Liver (tissue), 3 donors: ENCODE results near the gene GABRB1.

Source experiments
- HNF4A ChIP-seq, 2 donors: conservative IDR thresholded peaks; 2 replicates each; pipeline ENCODE4 v1.6.1; 2016; ENCODE audit warnings: antibody characterized with exemption in 2 of 2, mild to moderate bottlenecking in 2 of 2
- HNF4G ChIP-seq: IDR thresholded peaks from 2 replicates; pipeline ENCODE4 v1.6.1; 2016; ENCODE audit warnings: antibody characterized with exemption
- JUND ChIP-seq, 2 donors: IDR thresholded peaks; 2 replicates each; pipeline ENCODE4 v1.6.1; 2016; ENCODE audit warnings: antibody characterized with exemption in 2 of 2
- NR2F2 ChIP-seq: IDR thresholded peaks from 2 replicates; pipeline ENCODE4 v1.6.1; 2016; ENCODE audit warnings: antibody characterized with exemption
- RAD21 ChIP-seq, 2 donors: IDR thresholded peaks; 2 replicates each; pipeline ENCODE4 v1.6.1; 2016; ENCODE audit warnings: antibody characterized with exemption in 2 of 2, mild to moderate bottlenecking in 2 of 2
- RXRA ChIP-seq, 2 donors: IDR thresholded peaks; 2 replicates each; pipeline ENCODE4 v1.6.1; 2017 to 2018; ENCODE audit warnings: antibody characterized with exemption in 2 of 2, mild to moderate bottlenecking in 1 of 2
- TAF1 ChIP-seq: conservative IDR thresholded peaks from 2 replicates; pipeline ENCODE4 v1.6.1; 2016; ENCODE audit warnings: antibody characterized with exemption, mild to moderate bottlenecking
- YY1 ChIP-seq: IDR thresholded peaks from 2 replicates; pipeline ENCODE4 v1.6.1; 2016; ENCODE audit warnings: antibody characterized with exemption, mild to moderate bottlenecking
- TF ChIP-seq, protein P1 (sequence below): fragments of 150-350 bp; IDR thresholded peaks from 2 replicates; pipeline ENCODE4 v1.5.1; 2017; ENCODE audit warnings: improper control_type of control experiment, low read depth, low read length; ENCODE audit not compliant: missing input control
- TF ChIP-seq, protein P2 (sequence below): IDR thresholded peaks from 2 replicates; pipeline ENCODE4 v1.6.1; 2016; ENCODE audit warnings: antibody characterized with exemption, mild to moderate bottlenecking
- TF ChIP-seq, protein P3 (sequence below): IDR thresholded peaks from 2 replicates; pipeline ENCODE4 v1.6.1; 2016; ENCODE audit warnings: antibody characterized with exemption
- donor health status: healthy.
- donor health status: healthy.

DNA sequence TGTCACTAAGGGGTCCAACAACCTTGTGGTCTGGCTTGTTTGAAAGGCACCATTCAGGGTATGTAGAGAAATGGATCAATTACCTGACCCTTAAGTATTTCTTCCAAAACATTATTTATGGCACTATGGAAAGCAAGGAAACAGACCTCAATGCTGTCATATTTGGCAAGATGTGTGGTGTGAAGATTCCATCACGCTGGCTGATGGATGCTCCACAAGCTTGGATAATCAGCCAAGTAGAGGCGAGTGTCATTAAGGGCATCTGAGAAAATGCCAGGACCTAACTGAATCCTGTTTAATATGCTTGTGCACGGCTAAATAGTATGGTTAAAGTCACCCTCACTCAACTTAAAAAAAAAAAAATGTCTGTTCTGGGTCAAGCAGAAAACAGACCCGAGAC lies 311.4 kb downstream of the GABRB1 start:
- no peak for TF ChIP-seq YY1
- TF ChIP-seq, protein P1, sequence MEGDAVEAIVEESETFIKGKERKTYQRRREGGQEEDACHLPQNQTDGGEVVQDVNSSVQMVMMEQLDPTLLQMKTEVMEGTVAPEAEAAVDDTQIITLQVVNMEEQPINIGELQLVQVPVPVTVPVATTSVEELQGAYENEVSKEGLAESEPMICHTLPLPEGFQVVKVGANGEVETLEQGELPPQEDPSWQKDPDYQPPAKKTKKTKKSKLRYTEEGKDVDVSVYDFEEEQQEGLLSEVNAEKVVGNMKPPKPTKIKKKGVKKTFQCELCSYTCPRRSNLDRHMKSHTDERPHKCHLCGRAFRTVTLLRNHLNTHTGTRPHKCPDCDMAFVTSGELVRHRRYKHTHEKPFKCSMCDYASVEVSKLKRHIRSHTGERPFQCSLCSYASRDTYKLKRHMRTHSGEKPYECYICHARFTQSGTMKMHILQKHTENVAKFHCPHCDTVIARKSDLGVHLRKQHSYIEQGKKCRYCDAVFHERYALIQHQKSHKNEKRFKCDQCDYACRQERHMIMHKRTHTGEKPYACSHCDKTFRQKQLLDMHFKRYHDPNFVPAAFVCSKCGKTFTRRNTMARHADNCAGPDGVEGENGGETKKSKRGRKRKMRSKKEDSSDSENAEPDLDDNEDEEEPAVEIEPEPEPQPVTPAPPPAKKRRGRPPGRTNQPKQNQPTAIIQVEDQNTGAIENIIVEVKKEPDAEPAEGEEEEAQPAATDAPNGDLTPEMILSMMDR: no peak
- no peak for TF ChIP-seq TAF1
- TF ChIP-seq, protein P2, sequence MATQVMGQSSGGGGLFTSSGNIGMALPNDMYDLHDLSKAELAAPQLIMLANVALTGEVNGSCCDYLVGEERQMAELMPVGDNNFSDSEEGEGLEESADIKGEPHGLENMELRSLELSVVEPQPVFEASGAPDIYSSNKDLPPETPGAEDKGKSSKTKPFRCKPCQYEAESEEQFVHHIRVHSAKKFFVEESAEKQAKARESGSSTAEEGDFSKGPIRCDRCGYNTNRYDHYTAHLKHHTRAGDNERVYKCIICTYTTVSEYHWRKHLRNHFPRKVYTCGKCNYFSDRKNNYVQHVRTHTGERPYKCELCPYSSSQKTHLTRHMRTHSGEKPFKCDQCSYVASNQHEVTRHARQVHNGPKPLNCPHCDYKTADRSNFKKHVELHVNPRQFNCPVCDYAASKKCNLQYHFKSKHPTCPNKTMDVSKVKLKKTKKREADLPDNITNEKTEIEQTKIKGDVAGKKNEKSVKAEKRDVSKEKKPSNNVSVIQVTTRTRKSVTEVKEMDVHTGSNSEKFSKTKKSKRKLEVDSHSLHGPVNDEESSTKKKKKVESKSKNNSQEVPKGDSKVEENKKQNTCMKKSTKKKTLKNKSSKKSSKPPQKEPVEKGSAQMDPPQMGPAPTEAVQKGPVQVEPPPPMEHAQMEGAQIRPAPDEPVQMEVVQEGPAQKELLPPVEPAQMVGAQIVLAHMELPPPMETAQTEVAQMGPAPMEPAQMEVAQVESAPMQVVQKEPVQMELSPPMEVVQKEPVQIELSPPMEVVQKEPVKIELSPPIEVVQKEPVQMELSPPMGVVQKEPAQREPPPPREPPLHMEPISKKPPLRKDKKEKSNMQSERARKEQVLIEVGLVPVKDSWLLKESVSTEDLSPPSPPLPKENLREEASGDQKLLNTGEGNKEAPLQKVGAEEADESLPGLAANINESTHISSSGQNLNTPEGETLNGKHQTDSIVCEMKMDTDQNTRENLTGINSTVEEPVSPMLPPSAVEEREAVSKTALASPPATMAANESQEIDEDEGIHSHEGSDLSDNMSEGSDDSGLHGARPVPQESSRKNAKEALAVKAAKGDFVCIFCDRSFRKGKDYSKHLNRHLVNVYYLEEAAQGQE: no peak
- TF ChIP-seq, protein P3, sequence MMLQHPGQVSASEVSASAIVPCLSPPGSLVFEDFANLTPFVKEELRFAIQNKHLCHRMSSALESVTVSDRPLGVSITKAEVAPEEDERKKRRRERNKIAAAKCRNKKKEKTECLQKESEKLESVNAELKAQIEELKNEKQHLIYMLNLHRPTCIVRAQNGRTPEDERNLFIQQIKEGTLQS: no peak
- no peak for TF ChIP-seq JUND (IDR thresholded peaks at IDR 0.05)
- no peak for TF ChIP-seq HNF4G
- TF ChIP-seq NR2F2: no peak
- TF ChIP-seq RXRA (IDR thresholded peaks at IDR 0.05): no peak
- TF ChIP-seq RAD21 (IDR thresholded peaks at IDR 0.05): no peak
- TF ChIP-seq HNF4A (conservative IDR thresholded peaks at IDR 0.05): no peak
